Vagina (tissue), 2 donors: ENCODE measurements around the gene DROSHA. TPM values are rescaled to one million over a fixed set of nuclear protein-coding genes. Genes with fewer than 3 reads are reported as not detected.

Experiments used
- DNase-seq, 2 donors: peaks; one replicate each; pipeline ENCODE4 v3.0.0-alpha.2; 2017; ENCODE audit errors: extremely low spot score in 2 of 2
- H3K27ac ChIP-seq: fragments of 200-600 bp; sonication (generic); one replicate; pipeline ENCODE4 v1.5.1; 2019
- H3K27me3 ChIP-seq: fragments of 200-600 bp; sonication (generic); one replicate; pipeline ENCODE4 v1.5.1; 2019
- H3K36me3 ChIP-seq, 2 donors: fragments of 200-600 bp; sonication (generic); one replicate each; pipeline ENCODE4 v1.5.1; 2017 to 2019
- H3K4me1 ChIP-seq: fragments of 200-600 bp; sonication (generic); one replicate; pipeline ENCODE4 v1.5.1; 2019
- H3K4me3 ChIP-seq, 2 donors: fragments of 200-600 bp; sonication (generic); 1 replicate in 1 of 2; 2 replicates in 1 of 2; pipeline ENCODE4 v1.5.1; 2016 to 2019
- H3K9me3 ChIP-seq: fragments of 200-600 bp; sonication (generic); one replicate; pipeline ENCODE4 v1.5.1; 2019
- CTCF ChIP-seq, 3 experiments: fragments of 450-650 bp in 2 of 3; fragments of 200-600 bp in 1 of 3; sonication (generic) in 1 of 3; IDR thresholded peaks; one replicate each; pipeline ENCODE4 v1.5.1; 2017 to 2019; ENCODE audit warnings: antibody characterized with exemption in 3 of 3, mild to moderate bottlenecking in 2 of 3, moderate library complexity in 2 of 3
- POLR2A ChIP-seq, 2 donors: fragments of 450-650 bp; IDR thresholded peaks; one replicate each; pipeline ENCODE4 v1.6.1; 2017; ENCODE audit warnings: antibody characterized with exemption in 2 of 2, mild to moderate bottlenecking in 2 of 2, moderate library complexity in 2 of 2
- POLR2AphosphoS5 ChIP-seq, 2 donors: sonication (generic); formaldehyde crosslinking; IDR thresholded peaks; one replicate each; pipeline ENCODE4 v1.9.0; 2017; ENCODE audit warnings: antibody characterized with exemption in 2 of 2, mild to moderate bottlenecking in 2 of 2, low read depth in 1 of 2; ENCODE audit not compliant: insufficient read depth in 1 of 2
- intact Hi-C: fragments of 100-400 bp; cut with DNase I; formaldehyde crosslinking; loops from one replicate; pipeline ENCODE4 v1.15.1; 2023
- total RNA-seq: library from RNA; depleted of rRNA; stranded (reverse); fragments of >200 nt; gene quantifications from one replicate; pipeline ENCODE4 v1.2.3, GENCODE V29; 2016

DROSHA gene
- total RNA-seq, 1 donor from 2014 or later = 50.1 TPM

GRCh38 chr5:31523041-31523440 is 8.9 kb downstream of the DROSHA start:
- H3K4me3 ChIP-seq = no peak overlapping the region
- peaks cover 0 to 51% of the 10 kb centered on the region in 2 donors for H3K36me3 ChIP-seq
- no peaks in the 10 kb centered on the region for H3K9me3 ChIP-seq
- no peak overlapping the region for H3K27ac ChIP-seq
- DNase-seq = no peak
- intact Hi-C loops = no loop called here
- TF ChIP-seq CTCF (IDR thresholded peaks at IDR 0.05) (no peak), POLR2AphosphoS5 (IDR thresholded peaks at IDR 0.05; ENCODE audit: insufficient read depth in 1 of 2, low read depth in 1 of 2) (no peak), POLR2A (IDR thresholded peaks at IDR 0.05) (no peak)
- H3K27me3 ChIP-seq = no peaks in the 10 kb centered on the region
- H3K4me1 ChIP-seq = no peaks in the 10 kb centered on the region

GRCh38 chr5:31516802-31517201 is 15.1 kb downstream of the DROSHA start:
- H3K27ac ChIP-seq = no peak overlapping the region
- H3K9me3 ChIP-seq = no peaks in the 10 kb centered on the region
- intact Hi-C loops = no loop called here
- no peaks in the 10 kb centered on the region for H3K27me3 ChIP-seq
- peaks cover 6 to 42% of the 10 kb centered on the region in 2 donors for H3K36me3 ChIP-seq
- H3K4me1 ChIP-seq = no peaks in the 10 kb centered on the region
- no peak for TF ChIP-seq POLR2AphosphoS5 (IDR thresholded peaks at IDR 0.05; ENCODE audit: insufficient read depth in 1 of 2, low read depth in 1 of 2)
- no peak for TF ChIP-seq CTCF (IDR thresholded peaks at IDR 0.05)
- TF ChIP-seq POLR2A (IDR thresholded peaks at IDR 0.05) = no peak
- DNase-seq = no peak
- no peak overlapping the region for H3K4me3 ChIP-seq

- peaks cover 6 to 89% of the 10 kb centered on the region in 2 donors for H3K36me3 ChIP-seq
- intact Hi-C loops = no loop called here
These were observed 20.6 kb downstream of the DROSHA start for GRCh38 chr5:31511305-31511704.

GRCh38 chr5:31504529-31504928 is 27.4 kb downstream of the DROSHA start:
- no peak overlapping the region for H3K4me3 ChIP-seq
- peaks cover 0 to 80% of the 10 kb centered on the region in 2 donors for H3K36me3 ChIP-seq
- TF ChIP-seq POLR2AphosphoS5 (IDR thresholded peaks at IDR 0.05; ENCODE audit: insufficient read depth in 1 of 2, low read depth in 1 of 2) (no peak), POLR2A (IDR thresholded peaks at IDR 0.05) (no peak), CTCF (IDR thresholded peaks at IDR 0.05) (no peak)
- intact Hi-C loops = no loop called here
- H3K27ac ChIP-seq = no peak overlapping the region
- DNase-seq = no peak
- no peaks in the 10 kb centered on the region for H3K27me3 ChIP-seq
- H3K9me3 ChIP-seq = no peaks in the 10 kb centered on the region
- H3K4me1 ChIP-seq = no peaks in the 10 kb centered on the region

More at GRCh38 chr5:31511305-31511704, 20.6 kb downstream of the DROSHA start:
- Histone ChIP-seq H3K4me3 (no peak overlapping the region), H3K9me3 (no peaks in the 10 kb centered on the region), H3K4me1 (no peaks in the 10 kb centered on the region), H3K27ac (no peak overlapping the region), H3K27me3 (no peaks in the 10 kb centered on the region)
- TF ChIP-seq POLR2A (IDR thresholded peaks at IDR 0.05) (no peak), CTCF (IDR thresholded peaks at IDR 0.05) (no peak), POLR2AphosphoS5 (IDR thresholded peaks at IDR 0.05; ENCODE audit: insufficient read depth in 1 of 2, low read depth in 1 of 2) (no peak)
- no peak for DNase-seq

GRCh38 chr5:31502506-31502905 is 29.4 kb downstream of the DROSHA start:
- Histone ChIP-seq H3K4me3 (no peak overlapping the region), H3K9me3 (no peaks in the 10 kb centered on the region), H3K27me3 (no peaks in the 10 kb centered on the region), H3K27ac (no peak overlapping the region), H3K36me3 (peaks cover 0 to 80% of the 10 kb centered on the region in 2 donors), H3K4me1 (no peaks in the 10 kb centered on the region)
- intact Hi-C loops = no loop called here
- no peak for TF ChIP-seq POLR2A (IDR thresholded peaks at IDR 0.05)
- no peak for TF ChIP-seq CTCF (IDR thresholded peaks at IDR 0.05)
- TF ChIP-seq POLR2AphosphoS5 (IDR thresholded peaks at IDR 0.05; ENCODE audit: insufficient read depth in 1 of 2, low read depth in 1 of 2) = no peak
- DNase-seq = no peak
